ENCODE results near the gene SMAD5.
A peak's percentile ranks its signal among the peaks of the same experiment; 100 is the strongest.

SMAD5 gene

DNA sequence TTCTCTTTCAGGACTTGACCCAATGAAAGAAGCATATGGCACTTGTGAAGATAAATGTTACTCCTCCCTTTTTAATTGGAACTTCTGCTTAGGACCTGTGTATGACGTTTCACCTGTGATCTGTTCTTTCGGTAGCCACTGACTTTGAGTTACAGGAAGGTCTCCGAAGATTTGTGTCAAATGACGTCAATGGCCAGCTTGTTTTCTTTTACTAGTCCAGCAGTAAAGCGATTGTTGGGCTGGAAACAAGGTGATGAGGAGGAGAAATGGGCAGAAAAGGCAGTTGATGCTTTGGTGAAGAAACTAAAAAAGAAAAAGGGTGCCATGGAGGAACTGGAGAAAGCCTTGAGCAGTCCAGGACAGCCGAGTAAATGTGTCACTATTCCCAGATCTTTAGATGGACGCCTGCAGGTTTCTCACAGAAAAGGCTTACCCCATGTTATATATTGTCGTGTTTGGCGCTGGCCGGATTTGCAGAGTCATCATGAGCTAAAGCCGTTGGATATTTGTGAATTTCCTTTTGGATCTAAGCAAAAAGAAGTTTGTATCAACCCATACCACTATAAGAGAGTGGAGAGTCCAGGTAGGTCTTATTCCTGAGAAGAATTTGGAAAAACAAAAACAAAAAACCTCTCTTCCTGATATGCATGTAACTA, 21.1 kb downstream of the SMAD5 start:
- no peak overlapping the region for H3K4ac ChIP-seq (ENCODE audit: low read depth in 1 of 2, low read length in 2 of 2)
- H3K14ac ChIP-seq (ENCODE audit: low read length in 2 of 2): no peak overlapping the region
- H2BK15ac ChIP-seq (ENCODE audit: low read depth, poor library complexity, severe bottlenecking): no peak overlapping the region
- 97% methylated on average over 10 of the region's 11 CpGs for WGBS
- no peak overlapping the region for H2BK5ac ChIP-seq (ENCODE audit: low read depth, low read length, poor library complexity, severe bottlenecking)
- H3K27ac ChIP-seq (ENCODE audit: low read length, poor library complexity, severe bottlenecking): no peak overlapping the region
- H4K91ac ChIP-seq (ENCODE audit: low read length): no peak overlapping the region
- no peak overlapping the region for H3K18ac ChIP-seq (ENCODE audit: low read depth in 1 of 2, low read length in 2 of 2)
- no peaks in the 10 kb centered on the region for H3K4me1 ChIP-seq (ENCODE audit: control insufficient read depth, insufficient read depth, low read depth, low read length)
- no peak overlapping the region for H3K9ac ChIP-seq (ENCODE audit: low read length)
- no peaks in the 10 kb centered on the region for H3K27me3 ChIP-seq (ENCODE audit: control insufficient read depth in 1 of 2, insufficient read depth in 1 of 2, low read length in 2 of 2)
- no peak overlapping the region for H3K4me3 ChIP-seq (ENCODE audit: insufficient read depth in 1 of 2, low read depth in 1 of 2, low read length in 2 of 2)
- H3K4me2 ChIP-seq (ENCODE audit: low read length, poor library complexity, severe bottlenecking): no peak overlapping the region
- no peak overlapping the region for H2AK5ac ChIP-seq (ENCODE audit: low read length, severe bottlenecking)
- H3K9me3 ChIP-seq (ENCODE audit: control insufficient read depth, low read length): no peaks in the 10 kb centered on the region
- DNase-seq: no peak
- H4K8ac ChIP-seq (ENCODE audit: low read length): no peak overlapping the region
- H3K79me1 ChIP-seq (replicated peaks; ENCODE audit: low read length, poor library complexity, severe bottlenecking): peaks cover 15% of the 10 kb centered on the region
- no peak overlapping the region for H2BK120ac ChIP-seq (ENCODE audit: low read depth, low read length)
- H3K23ac ChIP-seq (ENCODE audit: low read length in 2 of 2): no peak overlapping the region
- no peak overlapping the region for H2BK12ac ChIP-seq (ENCODE audit: low read length in 2 of 2)
- peaks cover 8 to 67% of the 10 kb centered on the region in 2 experiments for H3K36me3 ChIP-seq (ENCODE audit: control insufficient read depth in 1 of 2, insufficient read depth in 2 of 2, low read depth in 1 of 2, low read length in 2 of 2)
- no peak overlapping the region for H2AFZ ChIP-seq (ENCODE audit: low read depth, low read length)

DNA sequence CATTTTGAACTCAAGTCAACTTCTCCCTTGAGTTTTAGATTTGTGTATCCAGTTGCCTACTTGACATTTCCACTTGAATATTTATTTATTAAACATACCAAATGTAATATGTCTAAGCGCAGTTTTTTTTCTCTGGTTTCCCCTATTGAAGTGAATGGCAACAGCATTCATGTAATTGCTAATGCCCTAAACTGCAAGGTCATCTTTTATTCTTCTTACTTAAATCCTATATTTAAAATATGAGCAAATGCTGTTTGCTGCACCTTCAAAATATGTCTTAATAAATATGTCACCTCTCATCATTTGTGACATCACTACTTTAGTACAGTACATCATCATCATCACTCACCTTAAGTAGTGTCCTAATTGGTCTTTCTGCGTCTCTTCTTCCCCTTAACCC, 22.4 kb downstream of the SMAD5 start:
- no peak overlapping the region for H4K8ac ChIP-seq (ENCODE audit: low read length)
- no peaks in the 10 kb centered on the region for H3K4me1 ChIP-seq (ENCODE audit: control insufficient read depth, insufficient read depth, low read depth, low read length)
- H2AK5ac ChIP-seq (ENCODE audit: low read length, severe bottlenecking): no peak overlapping the region
- no peak overlapping the region for H2BK15ac ChIP-seq (ENCODE audit: low read depth, poor library complexity, severe bottlenecking)
- no peak overlapping the region for H3K4me3 ChIP-seq (ENCODE audit: insufficient read depth in 1 of 2, low read depth in 1 of 2, low read length in 2 of 2)
- H2BK5ac ChIP-seq (ENCODE audit: low read depth, low read length, poor library complexity, severe bottlenecking): no peak overlapping the region
- DNase-seq: no peak
- no peak overlapping the region for H3K23ac ChIP-seq (ENCODE audit: low read length in 2 of 2)
- H3K4me2 ChIP-seq (ENCODE audit: low read length, poor library complexity, severe bottlenecking): no peak overlapping the region
- H3K14ac ChIP-seq (ENCODE audit: low read length in 2 of 2): no peak overlapping the region
- H3K79me1 ChIP-seq (replicated peaks; ENCODE audit: low read length, poor library complexity, severe bottlenecking): peaks cover 15% of the 10 kb centered on the region
- H3K9ac ChIP-seq (ENCODE audit: low read length): no peak overlapping the region
- no peaks in the 10 kb centered on the region for H3K9me3 ChIP-seq (ENCODE audit: control insufficient read depth, low read length)
- no peak overlapping the region for H3K18ac ChIP-seq (ENCODE audit: low read depth in 1 of 2, low read length in 2 of 2)
- 97% methylated on average over 1 of the region's 2 CpGs for WGBS
- no peak overlapping the region for H3K27ac ChIP-seq (ENCODE audit: low read length, poor library complexity, severe bottlenecking)
- no peak overlapping the region for H3K4ac ChIP-seq (ENCODE audit: low read depth in 1 of 2, low read length in 2 of 2)
- H2BK12ac ChIP-seq (ENCODE audit: low read length in 2 of 2): no peak overlapping the region
- H3K27me3 ChIP-seq (ENCODE audit: control insufficient read depth in 1 of 2, insufficient read depth in 1 of 2, low read length in 2 of 2): no peaks in the 10 kb centered on the region
- H4K91ac ChIP-seq (ENCODE audit: low read length): no peak overlapping the region
- H3K36me3 ChIP-seq (ENCODE audit: control insufficient read depth in 1 of 2, insufficient read depth in 2 of 2, low read depth in 1 of 2, low read length in 2 of 2): peaks cover 8 to 66% of the 10 kb centered on the region in 2 experiments
- no peak overlapping the region for H2AFZ ChIP-seq (ENCODE audit: low read depth, low read length)
- no peak overlapping the region for H2BK120ac ChIP-seq (ENCODE audit: low read depth, low read length)

DNA sequence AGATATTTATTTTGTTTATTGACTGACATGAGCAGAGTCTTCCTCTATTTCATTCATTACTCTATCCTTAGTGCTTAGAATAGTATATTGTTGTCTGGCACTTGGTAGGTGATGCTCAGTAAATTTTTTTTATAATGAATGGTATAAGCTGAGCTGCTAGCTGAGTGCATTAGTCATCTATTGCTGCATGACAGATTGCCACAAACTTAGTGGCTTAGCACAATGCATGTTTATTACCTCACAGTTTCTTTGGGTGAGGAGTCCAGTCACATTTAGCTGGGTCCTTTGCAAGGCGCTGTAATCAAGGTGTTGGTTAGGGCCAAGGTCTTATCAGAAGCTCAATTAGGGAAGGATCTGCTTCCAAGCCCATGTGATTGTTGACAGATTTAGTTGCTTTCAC, 23.1 kb downstream of the SMAD5 start:
- Histone ChIP-seq H2AK5ac (ENCODE audit: low read length, severe bottlenecking) (no peak overlapping the region), H2BK12ac (ENCODE audit: low read length in 2 of 2) (no peak overlapping the region), H2BK5ac (ENCODE audit: low read depth, low read length, poor library complexity, severe bottlenecking) (no peak overlapping the region)

DNA sequence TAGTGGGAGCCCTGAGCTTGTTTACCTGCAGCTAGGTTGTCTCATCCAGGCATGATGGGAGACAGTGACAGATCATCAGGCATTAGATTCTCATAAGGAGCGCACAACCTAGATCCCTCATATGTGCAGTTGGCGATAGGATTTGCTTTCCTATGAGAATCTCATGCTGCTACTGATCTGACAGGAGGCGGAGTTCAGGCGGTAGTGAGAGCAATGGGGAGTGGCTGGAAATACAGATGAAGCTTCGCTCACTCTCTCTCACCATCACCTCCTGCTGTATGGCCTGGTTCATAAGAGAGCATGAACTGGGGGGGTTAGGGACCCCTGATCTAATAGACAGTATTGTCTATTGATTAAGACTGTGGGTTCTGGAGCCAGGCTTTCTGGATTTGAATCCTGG, 24.9 kb downstream of the SMAD5 start:
- H3K27ac ChIP-seq (ENCODE audit: low read length, poor library complexity, severe bottlenecking): no peak overlapping the region
- no peaks in the 10 kb centered on the region for H3K9me3 ChIP-seq (ENCODE audit: control insufficient read depth, low read length)
- no peak overlapping the region for H3K4me3 ChIP-seq (ENCODE audit: insufficient read depth in 1 of 2, low read depth in 1 of 2, low read length in 2 of 2)
- H3K9ac ChIP-seq (ENCODE audit: low read length): no peak overlapping the region
- WGBS: 100% methylated on average over 4 of the region's 5 CpGs
- H3K4me2 ChIP-seq (ENCODE audit: low read length, poor library complexity, severe bottlenecking): no peak overlapping the region
- H2AFZ ChIP-seq (ENCODE audit: low read depth, low read length): no peak overlapping the region
- no peaks in the 10 kb centered on the region for H3K27me3 ChIP-seq (ENCODE audit: control insufficient read depth in 1 of 2, insufficient read depth in 1 of 2, low read length in 2 of 2)
- H2BK5ac ChIP-seq (ENCODE audit: low read depth, low read length, poor library complexity, severe bottlenecking): no peak overlapping the region
- peaks cover 8 to 80% of the 10 kb centered on the region in 2 experiments for H3K36me3 ChIP-seq (ENCODE audit: control insufficient read depth in 1 of 2, insufficient read depth in 2 of 2, low read depth in 1 of 2, low read length in 2 of 2)
- H2AK5ac ChIP-seq (ENCODE audit: low read length, severe bottlenecking): no peak overlapping the region
- no peak overlapping the region for H4K91ac ChIP-seq (ENCODE audit: low read length)
- no peak overlapping the region for H3K14ac ChIP-seq (ENCODE audit: low read length in 2 of 2)
- no peak overlapping the region for H3K4ac ChIP-seq (ENCODE audit: low read depth in 1 of 2, low read length in 2 of 2)
- H2BK120ac ChIP-seq (ENCODE audit: low read depth, low read length): no peak overlapping the region
- H3K23ac ChIP-seq (ENCODE audit: low read length in 2 of 2): no peak overlapping the region
- peaks cover 19% of the 10 kb centered on the region for H3K79me1 ChIP-seq (replicated peaks; ENCODE audit: low read length, poor library complexity, severe bottlenecking)
- DNase-seq: no peak
- no peak overlapping the region for H2BK15ac ChIP-seq (ENCODE audit: low read depth, poor library complexity, severe bottlenecking)
- no peak overlapping the region for H2BK12ac ChIP-seq (ENCODE audit: low read length in 2 of 2)
- no peaks in the 10 kb centered on the region for H3K4me1 ChIP-seq (ENCODE audit: control insufficient read depth, insufficient read depth, low read depth, low read length)
- no peak overlapping the region for H4K8ac ChIP-seq (ENCODE audit: low read length)
- no peak overlapping the region for H3K18ac ChIP-seq (ENCODE audit: low read depth in 1 of 2, low read length in 2 of 2)

More for the DNA sequence above, 23.1 kb downstream of the SMAD5 start:
- Histone ChIP-seq H3K18ac (ENCODE audit: low read depth in 1 of 2, low read length in 2 of 2) (no peak overlapping the region), H3K23ac (ENCODE audit: low read length in 2 of 2) (no peak overlapping the region), H2AFZ (ENCODE audit: low read depth, low read length) (no peak overlapping the region), H3K27ac (ENCODE audit: low read length, poor library complexity, severe bottlenecking) (no peak overlapping the region), H3K79me1 (replicated peaks; ENCODE audit: low read length, poor library complexity, severe bottlenecking) (peaks cover 17% of the 10 kb centered on the region), H3K9ac (ENCODE audit: low read length) (no peak overlapping the region), H3K9me3 (ENCODE audit: control insufficient read depth, low read length) (no peaks in the 10 kb centered on the region), H3K36me3 (ENCODE audit: control insufficient read depth in 1 of 2, insufficient read depth in 2 of 2, low read depth in 1 of 2, low read length in 2 of 2) (peaks cover 8 to 72% of the 10 kb centered on the region in 2 experiments), H3K4ac (ENCODE audit: low read depth in 1 of 2, low read length in 2 of 2) (no peak overlapping the region), H3K4me2 (ENCODE audit: low read length, poor library complexity, severe bottlenecking) (no peak overlapping the region), H3K27me3 (ENCODE audit: control insufficient read depth in 1 of 2, insufficient read depth in 1 of 2, low read length in 2 of 2) (no peaks in the 10 kb centered on the region), H3K14ac (ENCODE audit: low read length in 2 of 2) (no peak overlapping the region), H3K4me1 (ENCODE audit: control insufficient read depth, insufficient read depth, low read depth, low read length) (no peaks in the 10 kb centered on the region), H2BK15ac (ENCODE audit: low read depth, poor library complexity, severe bottlenecking) (no peak overlapping the region), H4K8ac (ENCODE audit: low read length) (no peak overlapping the region), H3K4me3 (ENCODE audit: insufficient read depth in 1 of 2, low read depth in 1 of 2, low read length in 2 of 2) (no peak overlapping the region), H2BK120ac (ENCODE audit: low read depth, low read length) (no peak overlapping the region), H4K91ac (ENCODE audit: low read length) (no peak overlapping the region)
- DNase-seq: peak; percentile 27
- WGBS: 100% methylated on average over 1 of the region's 1 CpG

Measured in mesenchymal stem cell (in vitro differentiated cells and primary cell).